Chondrocyte (in vitro differentiated cells): ENCODE results near the gene FBLL1. TPM values are rescaled to one million over a fixed set of nuclear protein-coding genes. Genes with fewer than 3 reads are reported as not detected.

Experiments used
- DNase-seq: peaks from one replicate; pipeline ENCODE4 v3.0.0; 2021; ENCODE audit warnings: mixed read lengths, low spot score
- H3K27ac Mint-ChIP-seq: one replicate; pipeline ENCODE4 v1.8.0; 2021; ENCODE audit warnings: mild to moderate bottlenecking, moderate library complexity, mixed read lengths; ENCODE audit not compliant: unreplicated experiment
- H3K27me3 Mint-ChIP-seq: 2 replicates; pipeline ENCODE4 v1.8.0; 2021; ENCODE audit warnings: low read depth, mixed read lengths
- H3K36me3 Mint-ChIP-seq: 2 replicates; pipeline ENCODE4 v1.8.0; 2021; ENCODE audit warnings: low read depth, mixed read lengths
- H3K4me1 Mint-ChIP-seq: 2 replicates; pipeline ENCODE4 v1.8.0; 2021; ENCODE audit warnings: low read depth, mild to moderate bottlenecking, mixed read lengths
- H3K4me3 Mint-ChIP-seq: one replicate; pipeline ENCODE4 v1.8.0; 2021; ENCODE audit warnings: mild to moderate bottlenecking, moderate library complexity, mixed read lengths; ENCODE audit not compliant: unreplicated experiment
- H3K9me3 Mint-ChIP-seq: 2 replicates; pipeline ENCODE4 v1.8.0; 2021; ENCODE audit warnings: low read depth, mixed read lengths
- CTCF ChIP-seq: fragments of 200-600 bp; sonication (generic); IDR thresholded peaks from 2 replicates; pipeline ENCODE4 v1.5.0; 2021; ENCODE audit warnings: antibody characterized with exemption, mild to moderate bottlenecking, moderate library complexity
- total RNA-seq: library from RNA; stranded (reverse); gene quantifications from 3 replicates; pipeline ENCODE4 v1.2.1, GENCODE V29; 2021

FBLL1 gene
- total RNA-seq, 1 donor from 2014 or later: 7.9 TPM

- no peak for DNase-seq
- Mint-ChIP-seq H3K9me3 (no peaks in the 10 kb centered on the region), H3K27me3 (no peaks in the 10 kb centered on the region)
Measured at GRCh38 chr5:168537176-168537575, 8.1 kb downstream of the FBLL1 start.

GRCh38 chr5:168549554-168549953 lies 20.4 kb downstream of the FBLL1 start:
- TF ChIP-seq CTCF: no peak
- Mint-ChIP-seq H3K27ac (no peak overlapping the region), H3K9me3 (peaks cover 2% of the 10 kb centered on the region), H3K27me3 (no peaks in the 10 kb centered on the region), H3K4me1 (peaks cover 26% of the 10 kb centered on the region), H3K36me3 (peaks cover 18% of the 10 kb centered on the region), H3K4me3 (no peak overlapping the region)
- DNase-seq: no peak

More at GRCh38 chr5:168537176-168537575, 8.1 kb downstream of the FBLL1 start:
- no peak for TF ChIP-seq CTCF
- Mint-ChIP-seq H3K36me3 (no peaks in the 10 kb centered on the region), H3K4me1 (no peaks in the 10 kb centered on the region), H3K27ac (no peak overlapping the region), H3K4me3 (no peak overlapping the region)

DNA sequence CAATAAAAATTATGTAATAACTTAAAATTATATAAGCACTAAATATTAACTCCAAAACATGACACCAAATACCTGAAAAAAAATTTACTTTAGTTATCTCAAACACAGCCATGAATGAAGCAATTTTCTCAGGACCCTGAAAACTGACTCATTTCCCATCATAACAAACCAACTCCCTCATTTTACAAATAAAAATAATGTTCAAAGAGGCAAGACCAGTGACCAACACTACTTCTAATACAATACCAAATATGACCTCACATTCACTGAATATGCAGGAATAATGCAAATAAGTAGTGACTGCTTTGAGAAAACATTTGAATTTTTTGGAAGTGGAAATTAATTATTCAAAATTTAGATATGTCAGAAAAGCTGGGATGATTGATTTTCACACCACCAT lies 21.6 kb downstream of the FBLL1 start:
- DNase-seq: no peak
- Mint-ChIP-seq H3K36me3 (peaks cover 17% of the 10 kb centered on the region), H3K9me3 (no peaks in the 10 kb centered on the region), H3K4me1 (peaks cover 26% of the 10 kb centered on the region), H3K27ac (no peak overlapping the region), H3K27me3 (no peaks in the 10 kb centered on the region), H3K4me3 (no peak overlapping the region)
- TF ChIP-seq CTCF: no peak

GRCh38 chr5:168552146-168552545 lies 23.0 kb downstream of the FBLL1 start:
- peak overlapping the region; percentile 18 for H3K4me3 Mint-ChIP-seq
- H3K4me1 Mint-ChIP-seq: peaks cover 26% of the 10 kb centered on the region
- peaks cover 17% of the 10 kb centered on the region for H3K36me3 Mint-ChIP-seq
- no peaks in the 10 kb centered on the region for H3K27me3 Mint-ChIP-seq
- no peak for DNase-seq
- H3K9me3 Mint-ChIP-seq: no peaks in the 10 kb centered on the region
- TF ChIP-seq CTCF: no peak
- peak overlapping the region; percentile 98 for H3K27ac Mint-ChIP-seq

DNA sequence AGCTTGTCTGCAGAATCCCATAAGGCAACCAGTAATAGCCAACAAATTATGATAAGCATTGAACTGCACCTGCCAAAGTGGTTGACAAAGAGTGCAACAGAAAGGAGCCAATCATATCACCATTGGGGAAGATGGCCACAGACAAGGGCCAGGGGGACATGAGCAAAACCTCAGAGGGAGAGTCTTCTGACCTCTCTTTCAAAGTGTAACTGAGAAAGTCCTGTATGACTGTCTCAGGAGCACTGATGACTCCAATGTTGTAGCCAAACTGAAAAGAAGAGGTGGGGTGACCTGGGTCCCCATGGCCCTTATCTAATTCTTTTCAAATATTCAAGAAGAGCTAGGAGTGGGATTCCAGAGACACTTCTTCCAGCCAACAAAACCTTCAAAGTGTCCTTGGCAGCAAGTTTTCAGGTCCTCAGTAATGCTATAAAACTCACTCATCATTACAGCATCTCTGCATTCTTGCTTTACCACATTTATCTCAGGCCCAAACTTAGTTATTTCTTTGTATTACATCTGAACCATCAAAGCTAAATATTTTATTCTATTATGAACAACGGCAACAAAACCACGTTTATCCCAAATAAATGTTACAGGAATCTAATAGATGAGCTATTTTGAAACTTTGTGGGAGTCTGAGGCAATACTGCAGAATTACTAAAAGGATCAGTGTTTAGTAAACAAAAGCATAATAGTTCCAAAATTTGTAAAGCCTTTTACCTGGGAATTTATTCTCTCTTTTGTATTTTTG lies 24.4 kb downstream of the FBLL1 start:
- Mint-ChIP-seq H3K4me3 (no peak overlapping the region), H3K36me3 (peaks cover 21% of the 10 kb centered on the region), H3K9me3 (no peaks in the 10 kb centered on the region), H3K27ac (peak overlapping the region; percentile 98), H3K4me1 (peaks cover 26% of the 10 kb centered on the region), H3K27me3 (no peaks in the 10 kb centered on the region)
- no peak for DNase-seq
- no peak for TF ChIP-seq CTCF
